ENCODE measurements around the gene NMD3. TPM values are rescaled to one million over a fixed set of nuclear protein-coding genes. Genes with fewer than 3 reads are reported as not detected.

Gene NMD3
- total and polyA plus RNA-seq, 12 donors, result 13.2 to 168 (median 44.6) TPM

GRCh38 chr3:161291191-161291901, 70.2 kb downstream of the NMD3 start:
- Histone ChIP-seq H3K36me3 (replicated peaks in 1 of 2) (no peaks in the 10 kb centered on the region), H3K27ac (no peak overlapping the region), H3K27me3 (no peaks in the 10 kb centered on the region), H3K9me3 (replicated peaks in 1 of 3) (no peaks in the 10 kb centered on the region), H3K4me3 (no peak overlapping the region), H3K4me1 (replicated peaks in 1 of 2) (no peaks in the 10 kb centered on the region)
- 86 to 95% (median 92%) methylated on average over 5 of the region's 5 CpGs for WGBS, 4 donors
- TF ChIP-seq POLR2A (IDR thresholded peaks at IDR 0.05), result no peak
- no peak for TF ChIP-seq CTCF (IDR thresholded peaks at IDR 0.05)
- DNase-seq, result no peak
- intact Hi-C loops (cut with DNase I), result no loop called here

- H3K9me3 ChIP-seq (replicated peaks in 1 of 3), result no peaks in the 10 kb centered on the region
- TF ChIP-seq POLR2A (IDR thresholded peaks at IDR 0.05) (no peak), CTCF (IDR thresholded peaks at IDR 0.05) (no peak)
- no peak overlapping the region for H3K4me3 ChIP-seq
- DNase-seq, result no peak
- 78 to 88% (median 86%) methylated on average over 2 of the region's 2 CpGs for WGBS, 4 donors
- no peak overlapping the region for H3K27ac ChIP-seq
- no peaks in the 10 kb centered on the region for H3K4me1 ChIP-seq (replicated peaks in 1 of 2)
- no peaks in the 10 kb centered on the region for H3K36me3 ChIP-seq (replicated peaks in 1 of 2)
- H3K27me3 ChIP-seq, result no peaks in the 10 kb centered on the region
- intact Hi-C loops (cut with DNase I), result no loop called here
Measured at GRCh38 chr3:161293381-161293780, 72.3 kb downstream of the NMD3 start.

- TF ChIP-seq POLR2A (IDR thresholded peaks at IDR 0.05) (no peak), CTCF (IDR thresholded peaks at IDR 0.05) (no peak)
- intact Hi-C loops (cut with DNase I), result no loop called here
- H3K4me1 ChIP-seq (replicated peaks in 1 of 2), result no peaks in the 10 kb centered on the region
Measured at GRCh38 chr3:161295325-161295724, 74.2 kb downstream of the NMD3 start.

GRCh38 chr3:161296814-161297213, 75.7 kb downstream of the NMD3 start:
- H3K9me3 ChIP-seq (replicated peaks in 1 of 3), result no peaks in the 10 kb centered on the region
- 83 to 92% (median 88%) methylated on average over 3 of the region's 3 CpGs for WGBS, 4 donors

More at GRCh38 chr3:161295325-161295724, 74.2 kb downstream of the NMD3 start:
- H3K36me3 ChIP-seq (replicated peaks in 1 of 2), result no peaks in the 10 kb centered on the region
- DNase-seq, result no peak
- H3K4me3 ChIP-seq, result no peak overlapping the region
- H3K27me3 ChIP-seq, result no peaks in the 10 kb centered on the region
- H3K27ac ChIP-seq, result no peak overlapping the region
- H3K9me3 ChIP-seq (replicated peaks in 1 of 3), result no peaks in the 10 kb centered on the region

More at GRCh38 chr3:161296814-161297213, 75.7 kb downstream of the NMD3 start:
- no peak overlapping the region for H3K27ac ChIP-seq
- no peaks in the 10 kb centered on the region for H3K4me1 ChIP-seq (replicated peaks in 1 of 2)
- no peak for DNase-seq
- no peak overlapping the region for H3K4me3 ChIP-seq
- TF ChIP-seq POLR2A (IDR thresholded peaks at IDR 0.05) (no peak), CTCF (IDR thresholded peaks at IDR 0.05) (no peak)
- no peaks in the 10 kb centered on the region for H3K36me3 ChIP-seq (replicated peaks in 1 of 2)
- intact Hi-C loops (cut with DNase I), result no loop called here
- H3K27me3 ChIP-seq, result no peaks in the 10 kb centered on the region

Small RNAs within 50 kb of the gene (small RNA-seq; reads per million reads assigned to genes)
- 0 reads per million in 2 donors for gene AC108738.1

Other genes with a start within 250 kb of the NMD3 start
- 10 to 100 TPM in 5 of 9 donors, 1 to 10 TPM in 4; 6.2 to 29.2 (median 13.7) TPM for gene B3GALNT1, start 116.0 kb upstream of the NMD3 start, total RNA-seq
- 10 to 100 TPM in 1 of 3 donors, 1 to 10 TPM in 2; 2.3 to 10.7 (median 3.7) TPM for gene B3GALNT1, start 116.0 kb upstream of the NMD3 start, polyA plus RNA-seq
- under 1 TPM in 5 of 9 donors, not detected in 4; 0.06 to 0.97 (median 0.31) TPM for gene SPTSSB, start 150.2 kb downstream of the NMD3 start, total RNA-seq
- under 1 TPM in 2 of 3 donors, not detected in 1; 0.13 TPM for gene SPTSSB, start 150.2 kb downstream of the NMD3 start, polyA plus RNA-seq

Data from adrenal gland (tissue), 12 donors.